Stimulated activated CD4-positive, alpha-beta T cell treated with anti-CD3 and anti-CD28 coated beads, Interleukin-4, amount 100 ng/mL, for 24 hours (primary cell): Measurements from ENCODE around the gene USP38.
"Not testable (repeated sequence)": the region's sequence is repeated elsewhere in the genome, so short reads cannot be mapped to it uniquely, and the experiment has no call there.

Source experiments
- DNase-seq: peaks from one replicate; pipeline ENCODE4 v3.0.0-alpha.2; 2020

The USP38 gene

DNA sequence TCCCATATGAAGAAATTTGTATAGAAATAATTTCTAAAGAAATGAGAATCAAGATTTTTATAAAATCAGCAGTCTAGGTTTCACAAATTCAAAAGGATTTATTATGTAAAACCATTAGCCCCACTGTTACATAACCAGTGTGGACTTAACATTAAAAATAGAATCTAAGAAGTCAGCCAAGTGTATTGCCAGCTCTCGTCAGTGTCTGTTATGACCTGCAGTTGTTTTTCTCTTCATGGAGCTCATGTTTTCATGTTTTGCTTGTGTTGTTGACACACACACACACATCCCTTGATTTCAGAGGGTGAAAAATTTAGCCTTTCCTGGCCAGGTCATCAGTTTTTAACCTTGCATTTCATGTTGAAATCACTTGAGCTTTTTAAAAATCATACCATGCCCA, 39.5 kb downstream of the USP38 start:
- DNase-seq = no peak

DNA sequence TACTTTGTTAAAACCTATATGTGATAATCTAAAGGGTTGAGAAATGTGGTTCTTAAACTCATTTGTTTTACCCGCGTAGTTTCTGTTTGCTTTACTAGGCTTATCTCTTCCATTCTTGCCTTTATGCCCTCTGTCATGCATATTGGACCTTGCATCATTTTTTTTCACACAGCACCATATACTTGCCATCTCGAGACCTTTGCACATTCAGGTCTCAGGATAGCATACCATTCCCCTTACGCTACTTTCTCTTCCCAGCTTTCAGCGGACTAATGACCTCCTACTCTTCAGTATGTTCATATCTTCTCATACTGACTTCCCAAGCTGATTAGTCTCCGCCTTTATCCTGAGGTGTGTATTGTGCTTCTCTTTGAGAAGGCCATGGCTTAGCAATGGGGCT, 40.5 kb downstream of the USP38 start:
- no peak for DNase-seq

DNA sequence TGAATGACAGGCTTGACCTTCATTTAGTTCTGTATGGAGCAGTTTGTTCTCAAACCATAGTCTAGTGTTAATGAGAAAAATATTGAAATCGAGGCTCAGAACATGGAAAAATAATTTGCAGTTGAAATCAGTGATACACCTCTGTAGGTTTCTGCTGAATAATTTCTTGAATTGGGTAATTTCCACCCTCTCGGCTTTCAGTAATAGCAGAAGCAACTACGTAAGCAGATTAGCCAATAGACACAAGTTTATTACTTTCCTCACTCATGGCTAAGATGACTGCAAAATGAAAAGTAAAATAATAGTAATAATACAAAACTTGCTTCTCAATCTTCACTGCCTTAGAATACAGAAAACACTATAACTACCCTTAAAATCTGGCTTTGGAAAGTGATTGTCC, 46.0 kb downstream of the USP38 start:
- no peak for DNase-seq

DNA sequence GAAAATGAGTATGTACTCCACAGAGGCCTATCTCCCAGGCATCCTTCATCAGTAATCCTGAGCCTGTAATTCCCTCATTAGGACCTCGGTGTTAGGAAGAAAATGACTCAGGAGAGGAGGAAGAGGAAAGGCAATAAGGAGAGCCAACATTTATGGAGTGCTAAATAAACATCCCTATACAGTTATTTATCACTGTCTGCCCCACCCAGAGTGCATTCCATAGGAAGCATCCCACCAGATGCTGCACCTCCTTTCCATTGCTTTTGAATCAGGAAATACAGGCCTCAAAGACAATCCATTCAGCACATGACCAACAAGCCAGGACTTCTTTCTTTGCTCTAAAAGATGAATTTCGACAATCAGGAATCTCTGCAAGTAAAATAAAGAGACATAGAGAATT, 47.6 kb downstream of the USP38 start:
- DNase-seq = no peak

DNA sequence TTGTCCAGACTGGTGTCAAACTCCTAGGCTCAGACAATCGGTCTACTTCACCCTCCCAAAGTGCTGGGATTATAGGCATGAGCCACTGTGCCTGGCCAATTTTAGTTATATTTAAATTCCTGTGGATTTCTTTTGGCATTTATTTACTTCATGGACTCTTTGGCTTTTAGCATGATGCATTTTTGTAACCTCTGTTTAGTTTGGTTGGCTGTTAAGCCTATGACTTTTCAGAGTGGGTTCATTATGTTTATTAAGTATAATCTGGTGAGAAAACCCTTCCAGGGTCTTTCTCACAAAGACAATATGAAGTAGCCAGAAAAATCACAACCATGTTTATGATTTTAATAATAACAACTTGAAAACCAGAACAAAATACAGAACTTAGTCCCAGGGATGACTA, 49.4 kb downstream of the USP38 start:
- DNase-seq = no peak

DNA sequence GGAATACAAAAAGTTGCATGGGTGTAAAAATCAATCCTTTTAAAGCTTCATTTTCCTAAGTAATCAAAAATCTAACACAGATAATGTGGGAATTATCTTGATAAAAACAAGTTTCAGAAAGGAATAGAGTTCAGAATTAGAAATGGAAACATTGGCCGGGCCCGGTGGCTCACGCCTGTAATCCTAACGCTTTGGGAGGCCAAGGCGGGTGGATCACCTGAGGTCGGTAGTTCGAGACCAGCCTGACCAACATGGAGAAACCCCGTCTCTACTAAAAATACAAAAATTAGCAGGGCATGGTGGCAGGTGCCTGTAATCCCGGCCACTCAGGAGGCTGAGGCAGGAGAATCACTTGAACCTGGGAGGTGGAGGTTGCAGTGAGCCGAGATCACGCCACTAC, 52.5 kb downstream of the USP38 start:
- not testable (repeated sequence) for DNase-seq

DNA sequence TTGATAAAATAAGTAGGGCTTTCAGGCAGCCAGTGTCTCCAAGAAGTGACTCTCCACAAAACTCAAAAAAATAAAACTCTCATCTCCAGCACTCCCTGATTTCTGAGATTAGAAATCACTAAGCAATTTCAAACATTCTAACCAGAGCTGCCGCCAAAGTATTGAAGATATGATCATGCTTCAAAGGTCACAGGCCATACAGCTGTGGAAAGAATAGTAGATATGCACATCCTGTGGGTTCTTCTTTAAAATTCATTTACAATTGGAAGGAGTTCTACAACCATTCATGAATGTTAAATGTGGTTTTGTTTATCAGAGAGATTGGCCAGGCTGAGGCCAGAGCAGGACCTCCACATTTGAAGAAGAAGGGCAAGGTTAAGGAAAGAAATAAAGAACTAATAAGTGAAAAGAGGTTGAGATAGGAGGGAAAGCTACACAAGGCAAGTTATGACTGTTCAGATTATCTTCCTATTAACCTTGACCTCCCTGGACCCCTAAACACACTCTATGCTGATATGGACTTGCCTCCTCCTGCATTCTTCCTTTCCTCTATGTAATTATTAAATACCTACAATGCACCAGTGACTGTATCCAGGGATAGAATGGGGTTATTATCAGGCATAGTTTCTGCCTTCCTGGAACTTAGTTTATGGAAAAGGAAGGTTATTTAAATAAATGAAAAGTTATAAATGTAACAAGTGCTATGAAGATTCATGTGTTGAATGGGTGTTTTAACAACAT, 56.4 kb downstream of the USP38 start:
- no peak for DNase-seq

DNA sequence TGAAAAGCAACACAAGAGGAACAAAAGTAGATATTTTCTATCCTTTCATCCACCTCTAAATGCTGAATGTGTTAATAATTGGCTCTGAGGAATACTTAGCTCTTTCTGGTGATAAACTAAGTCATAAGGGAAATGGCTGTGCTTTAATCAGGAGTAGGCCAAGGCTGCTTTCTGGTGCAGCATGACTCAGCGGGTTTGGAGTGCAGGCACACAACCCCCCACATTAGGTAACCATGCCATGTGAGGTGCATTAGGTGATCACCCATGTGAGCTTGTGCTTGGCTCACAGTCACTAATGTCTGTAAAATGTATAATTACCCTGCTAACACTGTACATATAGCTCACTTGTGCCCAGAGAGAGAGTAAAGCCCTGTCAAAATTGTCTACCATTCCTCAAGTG, 57.2 kb downstream of the USP38 start:
- DNase-seq = no peak

DNA sequence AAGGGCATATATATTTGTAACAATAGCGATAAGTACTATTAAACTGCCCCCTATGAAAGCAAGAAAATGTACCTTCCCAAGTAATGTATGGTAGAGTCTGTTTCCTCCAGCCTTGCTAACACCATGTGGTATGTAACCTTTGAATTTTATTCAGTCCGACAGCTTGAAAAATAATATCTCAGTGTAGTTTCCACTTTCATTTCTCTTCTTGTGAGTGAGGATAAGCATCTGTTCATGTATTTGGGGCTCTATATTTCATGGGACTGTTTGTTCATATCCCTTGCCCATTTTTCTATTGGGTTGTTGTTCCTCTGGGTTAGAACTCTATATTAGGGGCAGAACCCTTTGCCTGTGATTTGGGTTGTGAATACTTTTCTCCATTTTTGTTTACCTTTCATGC, 58.3 kb downstream of the USP38 start:
- no peak for DNase-seq

DNA sequence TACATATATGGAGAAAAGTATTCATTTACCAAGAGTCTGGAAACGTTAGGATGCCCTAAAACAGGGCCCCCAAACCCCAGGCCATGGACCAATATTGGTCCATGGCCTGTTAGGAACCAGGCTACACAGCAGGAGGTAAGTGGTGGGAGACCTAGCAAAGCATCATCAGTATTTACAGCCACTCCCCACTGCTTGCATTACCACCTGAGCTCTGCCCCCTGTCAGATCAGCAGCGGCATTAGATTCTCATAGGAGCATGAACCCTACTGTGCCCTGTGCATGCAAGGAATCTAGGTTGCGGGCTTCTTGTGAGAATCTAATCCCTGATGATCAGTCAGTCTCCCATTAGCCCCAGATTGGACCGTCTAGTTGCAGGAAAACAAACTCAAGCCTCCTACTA, 62.3 kb downstream of the USP38 start:
- DNase-seq = no peak

DNA sequence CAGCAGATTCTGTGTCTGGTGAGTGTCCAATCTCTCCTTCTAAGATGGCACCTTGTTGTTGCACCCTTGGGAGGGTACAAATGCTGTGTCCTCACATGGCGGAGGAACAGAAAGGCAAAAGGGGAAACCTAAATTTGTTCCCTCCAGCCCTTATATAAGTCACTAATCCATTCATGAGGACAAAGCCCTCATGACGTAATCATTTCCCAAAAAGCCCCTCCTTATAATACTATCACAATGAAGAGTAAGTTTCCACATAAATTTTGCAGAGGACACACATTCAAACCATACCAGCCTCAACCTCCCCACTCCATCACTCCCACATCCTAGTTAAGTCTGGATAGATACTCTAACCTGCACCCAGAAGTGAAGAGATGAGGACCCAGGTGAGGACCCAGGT, 63.1 kb downstream of the USP38 start:
- DNase-seq = no peak

DNA sequence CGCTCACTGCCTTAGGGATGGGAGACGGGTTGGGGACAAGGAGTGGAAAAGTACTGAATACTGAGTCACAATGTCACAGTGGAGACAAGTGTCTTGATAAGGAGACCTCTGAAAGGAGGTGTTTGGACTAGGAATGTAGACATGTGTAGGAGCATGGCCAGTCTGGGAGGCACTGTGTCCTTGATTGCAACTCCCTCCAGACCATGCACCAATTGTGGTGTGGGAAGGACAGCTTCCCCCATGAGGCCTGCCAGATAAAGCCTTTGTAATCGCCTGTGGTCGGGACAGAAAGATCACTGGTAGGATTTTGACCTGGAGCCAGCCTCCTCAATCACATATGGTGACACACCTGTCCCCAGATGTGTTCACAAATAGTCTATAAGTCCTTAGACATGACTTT, 64.1 kb downstream of the USP38 start:
- DNase-seq = no peak

DNA sequence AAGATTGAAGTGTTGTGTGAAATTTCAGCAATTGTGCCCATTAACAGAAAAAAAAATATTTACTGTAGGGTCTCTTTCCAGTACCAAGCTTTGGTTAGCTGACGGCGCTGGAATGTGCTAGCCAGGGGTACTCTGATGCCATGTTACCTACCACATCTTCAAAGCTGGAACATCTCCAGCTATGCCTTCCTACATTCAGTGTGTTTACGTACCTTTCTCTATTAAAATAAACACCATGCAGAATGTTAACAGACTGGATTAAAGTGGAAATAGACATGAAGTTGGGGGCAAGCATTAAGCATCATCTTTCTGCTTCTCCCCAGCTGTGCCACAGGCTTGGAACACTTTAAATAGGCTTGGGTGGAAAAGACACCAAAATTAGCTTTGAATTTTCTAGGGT, 65.9 kb downstream of the USP38 start:
- no peak for DNase-seq

DNA sequence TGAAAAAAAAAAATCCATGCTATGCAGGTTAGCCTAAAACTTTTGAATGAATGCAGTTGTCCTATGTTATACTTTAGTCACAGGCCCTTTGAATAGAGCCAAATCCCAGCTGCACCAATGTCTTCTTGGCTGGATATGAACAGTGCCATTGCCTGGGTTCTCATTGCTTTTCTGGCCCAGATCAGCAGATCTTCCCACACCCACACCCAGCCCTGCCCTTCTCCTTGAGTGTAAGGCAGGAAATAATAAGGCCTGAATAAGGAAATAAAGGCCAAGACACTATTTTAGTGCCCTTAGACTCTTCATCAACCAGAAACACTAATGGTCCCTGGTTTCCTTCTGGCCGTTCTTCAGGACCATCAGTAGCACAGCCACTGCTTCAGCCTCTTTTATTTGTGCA, 66.6 kb downstream of the USP38 start:
- DNase-seq = no peak

DNA sequence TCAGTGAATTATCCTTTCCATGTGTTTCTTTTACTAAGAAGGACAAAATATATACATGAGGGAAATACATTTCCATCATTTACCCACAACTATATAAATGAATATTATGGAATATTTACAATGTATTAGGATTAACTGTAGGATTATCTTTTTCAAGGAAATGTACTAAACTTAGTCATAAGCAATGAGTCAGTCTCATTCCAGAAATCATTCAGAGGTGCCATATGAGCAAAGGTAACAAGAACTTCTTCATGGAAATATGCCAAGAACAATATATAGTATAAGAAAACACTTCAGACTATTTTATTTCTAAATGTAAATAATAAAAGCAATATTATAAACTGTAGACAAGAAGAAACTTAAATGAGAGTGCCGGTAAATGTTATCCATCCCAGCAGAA, 67.1 kb downstream of the USP38 start:
- DNase-seq = no peak

DNA sequence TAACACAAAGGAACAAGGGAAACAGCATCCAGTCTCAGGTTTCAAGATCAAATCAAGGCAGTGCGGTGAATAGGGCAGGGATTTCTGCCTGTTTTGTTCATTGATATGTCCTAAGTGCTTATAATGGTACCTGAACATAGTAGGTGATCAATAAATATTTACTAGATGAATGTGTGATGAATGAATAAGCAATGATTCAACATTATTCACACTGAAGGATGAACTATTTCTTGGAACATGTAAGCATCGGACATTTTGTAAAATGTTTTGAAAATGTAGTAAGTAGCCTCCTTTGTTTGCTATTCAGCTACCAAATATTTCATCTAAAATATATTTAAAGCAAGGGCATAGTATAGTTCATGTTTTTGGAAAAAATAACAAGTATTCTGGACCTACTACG, 67.8 kb downstream of the USP38 start:
- no peak for DNase-seq

DNA sequence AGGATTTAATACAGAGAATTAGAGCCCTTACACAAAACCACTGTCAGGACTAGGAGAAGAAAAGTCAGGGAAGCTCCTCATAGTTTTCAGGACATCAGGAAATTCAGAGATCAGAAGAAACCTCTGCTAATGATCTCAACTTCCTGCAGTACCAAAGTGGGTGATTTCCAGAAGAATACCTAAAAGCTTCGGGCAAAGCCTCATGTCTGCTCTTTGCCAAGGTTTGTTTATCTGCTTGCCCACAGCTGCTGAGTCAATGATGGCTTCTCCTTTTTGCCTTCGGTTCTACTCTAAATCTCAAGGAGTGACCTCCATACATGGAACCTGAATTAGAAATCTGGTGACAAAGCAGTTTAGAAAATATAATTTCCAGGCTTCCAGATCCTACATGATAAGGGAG, 68.4 kb downstream of the USP38 start:
- no peak for DNase-seq

DNA sequence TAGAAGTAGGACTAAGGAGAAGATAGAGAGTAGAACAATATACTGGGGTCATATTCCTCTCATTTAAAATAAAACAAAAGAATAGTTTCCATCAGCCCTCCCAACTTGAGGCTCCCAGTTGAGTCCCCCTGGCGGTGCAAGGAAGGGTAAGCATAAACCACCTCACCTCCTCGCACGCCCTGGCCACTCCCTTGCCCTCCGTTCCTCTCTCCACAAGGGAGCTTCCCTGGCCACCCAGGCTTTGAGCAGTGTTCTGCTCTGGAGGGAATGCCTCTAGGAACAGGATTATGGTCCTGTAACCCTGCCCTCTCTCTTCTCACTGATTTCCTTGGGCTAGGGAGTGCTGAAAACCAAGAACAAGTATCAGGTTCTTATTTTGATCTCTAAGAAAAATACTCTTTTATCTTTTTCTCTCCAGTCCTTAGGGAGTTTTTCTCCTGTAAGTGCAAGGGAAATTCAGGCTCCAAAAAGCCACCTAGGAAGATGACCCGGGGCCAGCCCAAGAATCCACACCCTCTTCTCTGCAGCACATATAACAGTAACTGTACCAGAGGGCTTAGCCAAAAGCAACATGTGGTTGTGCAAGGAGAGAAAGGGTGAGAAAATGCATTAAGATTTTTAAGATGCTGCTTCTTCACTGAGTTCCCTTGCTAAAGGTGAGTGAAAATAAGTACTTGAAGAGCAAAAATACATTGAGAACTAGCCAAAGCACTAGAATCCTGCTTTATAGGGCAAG, 69.9 kb downstream of the USP38 start:
- DNase-seq = no peak

DNA sequence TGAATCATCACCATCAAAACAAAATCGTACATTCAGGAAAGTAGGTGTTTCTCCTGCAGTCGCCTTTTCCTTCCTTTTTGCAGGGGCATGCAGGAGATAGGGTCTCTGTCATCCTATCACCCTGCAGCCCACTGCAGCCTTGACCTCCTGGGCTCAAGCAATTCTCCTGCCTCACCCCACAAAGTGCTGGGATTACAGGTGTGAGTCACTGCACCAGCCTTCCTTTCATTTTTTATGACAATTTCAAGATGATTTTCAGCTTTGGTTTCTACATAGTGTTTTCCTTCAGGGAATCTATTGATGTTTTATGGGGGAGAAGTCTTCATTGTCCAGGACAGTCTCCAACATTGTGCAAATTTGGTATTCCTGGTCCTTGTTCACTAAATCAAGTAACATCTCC, 71.7 kb downstream of the USP38 start:
- no peak for DNase-seq

DNA sequence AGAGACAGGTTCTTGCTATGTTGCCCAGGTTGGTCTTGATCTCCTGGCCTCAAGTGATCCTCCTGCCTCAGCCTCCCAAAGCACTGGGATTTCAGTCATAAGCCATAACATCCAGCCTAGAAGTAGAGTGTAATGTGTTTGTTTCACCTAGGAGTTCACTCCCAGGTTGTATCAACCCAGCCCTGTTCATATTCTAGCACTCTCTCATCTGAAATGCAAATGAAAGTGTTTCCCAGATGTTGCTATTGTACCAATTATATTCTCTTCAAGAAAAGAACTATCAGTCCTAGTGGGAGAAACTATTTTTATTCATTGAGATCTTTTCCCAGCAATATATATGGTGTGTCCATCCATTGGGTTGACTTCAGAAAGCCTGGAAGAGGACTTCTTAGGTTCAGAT, 72.6 kb downstream of the USP38 start:
- no peak for DNase-seq

DNA sequence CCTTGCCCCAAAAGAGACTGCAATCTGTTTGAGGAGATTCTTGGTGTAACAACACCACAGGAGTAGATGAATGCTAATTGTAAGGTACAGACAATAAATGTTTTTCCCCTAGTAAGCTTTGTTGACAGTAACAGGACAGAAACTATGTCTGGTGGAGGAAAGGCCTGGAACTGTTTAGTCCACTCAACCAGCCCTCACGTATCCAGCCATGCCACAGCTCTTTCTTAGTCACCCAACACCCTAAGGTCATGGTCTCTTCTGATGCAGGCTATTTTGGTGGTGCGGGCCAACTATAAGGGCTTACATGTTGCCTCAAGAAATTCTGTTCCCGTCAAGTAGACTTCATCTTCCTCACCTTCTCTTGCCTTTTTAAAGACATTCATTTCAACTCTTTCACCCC, 76.0 kb downstream of the USP38 start:
- DNase-seq = no peak

DNA sequence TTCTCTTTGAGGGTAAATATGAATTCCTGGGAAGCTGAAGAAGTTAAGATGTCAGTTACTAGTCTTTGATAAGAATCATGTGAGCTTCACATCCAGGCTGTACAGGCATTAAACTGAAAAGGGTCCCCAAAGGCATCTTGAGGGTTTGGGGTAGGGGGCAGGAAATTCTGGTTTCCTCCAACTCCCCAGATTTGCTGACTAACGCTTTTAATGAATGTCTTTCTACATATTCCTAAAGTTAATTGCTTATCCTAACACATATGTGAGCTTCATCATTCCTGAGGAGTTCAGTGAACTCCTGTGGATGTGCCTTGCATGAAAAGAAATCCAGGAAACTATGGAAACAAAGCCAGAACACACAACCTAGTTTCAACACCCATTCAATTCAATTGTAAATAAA, 78.1 kb downstream of the USP38 start:
- no peak for DNase-seq

DNA sequence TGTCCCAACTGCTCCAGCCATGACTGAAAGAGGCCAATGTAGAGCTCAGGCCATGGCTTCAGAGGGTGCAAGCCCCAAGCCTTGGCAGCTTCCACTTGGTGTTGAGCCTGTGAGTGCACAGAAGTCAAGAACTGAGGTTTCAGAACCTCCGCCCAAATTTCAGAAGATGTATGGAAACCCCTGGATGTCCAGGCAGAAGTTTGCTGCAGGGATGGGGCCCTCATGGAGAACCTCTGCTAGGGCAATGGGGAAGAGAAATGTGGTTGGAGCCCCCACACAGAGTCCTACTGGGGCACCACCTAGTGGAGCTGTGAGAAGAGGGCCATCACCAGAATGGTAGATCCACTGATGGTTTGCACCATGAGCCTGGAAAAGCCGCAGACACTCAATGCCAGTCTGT, 83.0 kb downstream of the USP38 start:
- not testable (repeated sequence) for DNase-seq

DNA sequence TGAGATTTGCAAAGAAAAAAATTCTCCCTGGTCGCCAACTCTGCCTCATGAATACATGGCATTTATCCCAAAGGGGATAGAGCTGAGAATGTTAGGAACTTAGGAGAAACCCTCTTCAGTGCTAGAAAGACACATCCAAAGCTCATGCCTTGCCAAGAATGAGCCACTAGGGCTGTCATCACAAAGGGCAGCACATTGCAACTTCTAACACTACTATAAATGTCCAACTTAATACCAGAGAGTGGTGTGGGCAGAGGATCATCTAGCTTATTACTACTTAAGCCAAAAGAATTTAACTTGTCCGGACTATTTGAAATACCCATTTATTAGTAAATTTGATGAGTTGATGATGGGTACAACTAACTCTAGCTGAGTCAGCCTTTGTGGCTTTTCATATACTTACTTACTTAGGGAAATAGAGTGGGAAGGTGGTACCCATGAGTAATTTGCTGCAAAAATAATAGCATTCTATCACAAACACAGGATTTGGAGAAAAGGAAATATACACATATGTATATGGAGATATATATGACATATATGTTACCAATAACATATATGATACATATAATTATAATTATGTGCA, 85.6 kb downstream of the USP38 start:
- no peak for DNase-seq
